ENCODE results near the gene ADGRG3.
"Not testable (repeated sequence)": the region's sequence is repeated elsewhere in the genome, so short reads cannot be mapped to it uniquely, and the experiment has no call there.

Gene ADGRG3

GRCh38 chr16:57700781-57701551 lies 32.9 kb downstream of the ADGRG3 start:
- H3K4me1 Mint-ChIP-seq, result no peaks in the 10 kb centered on the region

DNA sequence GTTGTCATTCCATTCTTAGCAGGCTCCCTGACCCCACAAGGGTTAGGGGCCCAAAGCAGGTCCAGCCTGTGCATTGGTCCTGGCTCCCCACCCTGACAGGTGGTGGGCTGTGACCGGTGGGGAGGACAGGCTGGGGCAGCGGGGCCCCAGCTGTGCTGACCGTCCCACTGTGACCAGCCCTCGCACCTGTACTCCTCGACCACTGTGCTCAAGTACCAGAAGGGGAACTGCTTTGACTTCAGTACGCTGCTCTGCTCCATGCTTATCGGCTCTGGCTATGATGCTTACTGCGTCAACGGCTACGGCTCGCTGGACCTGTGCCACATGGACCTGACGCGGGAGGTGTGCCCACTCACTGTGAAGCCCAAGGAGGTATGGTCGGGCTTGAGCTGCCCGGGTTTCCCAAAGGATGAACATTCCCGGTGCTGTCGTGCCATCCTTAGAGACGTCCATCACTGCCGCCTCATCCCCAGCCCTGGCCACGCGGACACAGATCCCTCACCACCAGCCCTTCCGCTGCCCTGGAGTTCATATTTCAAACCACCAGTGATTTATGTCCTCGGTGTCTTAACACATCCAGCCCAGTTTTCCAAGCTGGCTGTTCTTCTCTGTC lies 33.8 kb downstream of the ADGRG3 start:
- no peak overlapping the region for H3K27ac Mint-ChIP-seq
- peaks cover 16% of the 10 kb centered on the region for H3K27me3 Mint-ChIP-seq
- no peaks in the 10 kb centered on the region for H3K4me1 Mint-ChIP-seq
- H3K36me3 Mint-ChIP-seq, result no peaks in the 10 kb centered on the region
- H3K9me3 Mint-ChIP-seq, result peaks cover 17% of the 10 kb centered on the region
- no peak for ATAC-seq
- H3K4me3 Mint-ChIP-seq, result no peak overlapping the region

More at GRCh38 chr16:57700781-57701551, 32.9 kb downstream of the ADGRG3 start:
- Mint-ChIP-seq H3K27me3 (peaks cover 9% of the 10 kb centered on the region), H3K9me3 (peaks cover 9% of the 10 kb centered on the region), H3K27ac (no peak overlapping the region), H3K4me3 (no peak overlapping the region), H3K36me3 (no peaks in the 10 kb centered on the region)
- ATAC-seq, result no peak

DNA sequence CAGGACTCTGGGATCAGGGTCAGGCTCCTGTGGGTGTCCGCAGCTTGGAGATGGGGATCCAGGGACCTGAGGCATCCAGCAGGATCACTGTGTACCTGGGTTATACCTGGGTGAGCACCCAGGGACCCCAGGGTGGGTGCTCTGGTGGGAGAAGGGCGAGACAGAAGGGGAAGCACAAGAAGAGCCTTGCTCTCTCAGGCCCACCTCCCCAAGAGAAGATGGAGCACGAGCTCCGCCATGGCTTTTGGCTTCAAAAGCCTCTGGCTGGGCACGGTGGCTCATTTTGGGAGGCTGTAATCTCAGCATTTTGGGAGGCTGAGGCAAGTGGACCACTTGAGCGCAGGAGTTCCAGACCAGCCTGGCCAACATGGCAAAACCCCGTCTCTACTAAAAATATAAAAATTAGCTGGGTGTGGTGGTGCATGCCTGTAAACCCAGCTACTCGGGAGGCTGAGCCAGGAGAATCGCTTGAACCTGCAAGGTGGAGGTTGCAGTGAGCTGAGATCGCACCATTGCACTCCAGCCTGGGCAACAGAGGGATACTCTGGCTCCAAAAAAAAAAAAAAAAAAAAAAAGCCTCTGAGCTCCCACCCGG lies 35.4 kb downstream of the ADGRG3 start:
- H3K27ac Mint-ChIP-seq, result no peak overlapping the region
- no peak overlapping the region for H3K4me3 Mint-ChIP-seq
- no peaks in the 10 kb centered on the region for H3K36me3 Mint-ChIP-seq
- no peak for ATAC-seq
- peaks cover 18% of the 10 kb centered on the region for H3K9me3 Mint-ChIP-seq
- H3K4me1 Mint-ChIP-seq, result no peaks in the 10 kb centered on the region
- peaks cover 22% of the 10 kb centered on the region for H3K27me3 Mint-ChIP-seq

GRCh38 chr16:57704011-57704904 lies 36.2 kb downstream of the ADGRG3 start:
- Mint-ChIP-seq H3K27ac (no peak overlapping the region), H3K4me3 (no peak overlapping the region), H3K9me3 (peaks cover 18% of the 10 kb centered on the region), H3K27me3 (peaks cover 14% of the 10 kb centered on the region), H3K4me1 (no peaks in the 10 kb centered on the region), H3K36me3 (no peaks in the 10 kb centered on the region)
- no peak for ATAC-seq

- Mint-ChIP-seq H3K36me3 (no peaks in the 10 kb centered on the region), H3K4me1 (no peaks in the 10 kb centered on the region), H3K27me3 (peaks cover 14% of the 10 kb centered on the region), H3K27ac (no peak overlapping the region), H3K9me3 (peaks cover 18% of the 10 kb centered on the region), H3K4me3 (no peak overlapping the region)
- ATAC-seq, result no peak
These were observed 37.1 kb downstream of the ADGRG3 start for GRCh38 chr16:57704905-57705852.

DNA sequence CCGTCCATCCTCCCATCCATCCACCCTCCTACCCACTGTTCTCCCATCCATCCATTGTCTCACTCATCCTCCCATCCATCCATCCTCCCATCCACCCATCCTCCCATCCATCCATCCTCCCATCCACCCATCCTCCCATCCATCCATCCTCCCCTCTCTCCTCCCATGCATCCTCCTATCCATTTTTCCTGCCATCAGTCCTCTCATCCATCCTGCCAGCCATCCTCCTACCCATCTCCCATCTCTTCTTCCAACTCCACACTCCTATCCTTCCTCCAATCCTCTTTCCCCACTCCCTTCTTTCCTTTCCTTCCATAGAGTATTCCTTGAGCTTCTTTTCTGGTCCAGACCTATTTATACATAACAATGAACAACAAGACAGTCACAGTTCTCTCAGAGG lies 38.6 kb downstream of the ADGRG3 start:
- peaks cover 18% of the 10 kb centered on the region for H3K9me3 Mint-ChIP-seq
- H3K4me3 Mint-ChIP-seq, result no peak overlapping the region
- H3K27me3 Mint-ChIP-seq, result peaks cover 24% of the 10 kb centered on the region
- no peaks in the 10 kb centered on the region for H3K36me3 Mint-ChIP-seq
- no peak for ATAC-seq
- no peak overlapping the region for H3K27ac Mint-ChIP-seq
- no peaks in the 10 kb centered on the region for H3K4me1 Mint-ChIP-seq

DNA sequence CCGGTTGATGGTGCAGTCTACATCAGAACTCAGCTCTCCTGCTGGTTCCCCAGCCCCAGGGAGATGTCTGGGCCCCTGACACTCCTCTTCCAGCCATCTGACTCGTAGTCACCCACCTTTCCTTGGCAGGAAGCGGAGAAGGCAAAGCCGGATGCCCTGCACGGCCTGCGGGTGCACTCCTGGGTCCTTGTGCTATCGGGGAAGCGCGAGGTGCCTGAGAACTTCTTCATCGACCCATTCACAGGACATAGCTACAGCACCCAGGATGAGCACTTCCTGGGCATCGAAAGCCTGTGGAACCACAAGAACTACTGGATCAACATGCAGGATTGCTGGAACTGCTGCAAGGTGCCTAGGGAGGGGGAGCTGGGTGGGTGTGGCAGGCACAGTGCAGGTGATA lies 39.2 kb downstream of the ADGRG3 start:
- no peaks in the 10 kb centered on the region for H3K36me3 Mint-ChIP-seq
- no peak overlapping the region for H3K4me3 Mint-ChIP-seq
- H3K27me3 Mint-ChIP-seq, result peaks cover 27% of the 10 kb centered on the region
- ATAC-seq, result no peak
- peaks cover 18% of the 10 kb centered on the region for H3K9me3 Mint-ChIP-seq
- H3K4me1 Mint-ChIP-seq, result no peaks in the 10 kb centered on the region
- H3K27ac Mint-ChIP-seq, result no peak overlapping the region

DNA sequence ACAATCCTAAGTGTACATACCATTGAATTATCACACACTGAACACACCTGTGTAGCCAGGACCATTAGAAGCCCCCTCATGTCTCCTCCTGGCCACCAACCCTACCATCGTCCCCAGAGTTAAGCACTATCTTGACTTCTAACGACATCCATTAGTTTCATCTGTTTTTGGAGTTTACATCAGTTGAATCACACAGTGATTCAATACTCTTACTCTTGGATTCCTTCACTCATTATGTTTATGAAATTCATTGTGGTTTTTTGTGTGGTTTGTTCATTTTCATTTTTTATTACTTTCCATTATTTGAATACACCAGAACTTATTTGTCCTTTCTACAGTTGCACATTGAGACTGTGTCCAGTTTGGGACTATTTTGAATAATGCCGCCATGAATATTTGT lies 40.1 kb downstream of the ADGRG3 start:
- H3K4me1 Mint-ChIP-seq, result no peaks in the 10 kb centered on the region
- ATAC-seq, result no peak
- H3K36me3 Mint-ChIP-seq, result no peaks in the 10 kb centered on the region
- H3K9me3 Mint-ChIP-seq, result peaks cover 18% of the 10 kb centered on the region
- no peak overlapping the region for H3K27ac Mint-ChIP-seq
- peaks cover 36% of the 10 kb centered on the region for H3K27me3 Mint-ChIP-seq
- H3K4me3 Mint-ChIP-seq, result no peak overlapping the region

GRCh38 chr16:57709663-57710062 lies 41.6 kb downstream of the ADGRG3 start:
- ATAC-seq, result no peak
- H3K9me3 Mint-ChIP-seq, result peaks cover 18% of the 10 kb centered on the region
- H3K27ac Mint-ChIP-seq, result no peak overlapping the region
- no peaks in the 10 kb centered on the region for H3K4me1 Mint-ChIP-seq
- H3K36me3 Mint-ChIP-seq, result no peaks in the 10 kb centered on the region
- no peak overlapping the region for H3K4me3 Mint-ChIP-seq
- H3K27me3 Mint-ChIP-seq, result peaks cover 39% of the 10 kb centered on the region

- peaks cover 48% of the 10 kb centered on the region for H3K27me3 Mint-ChIP-seq
- H3K9me3 Mint-ChIP-seq, result peaks cover 6% of the 10 kb centered on the region
- ATAC-seq, result no peak
- no peak overlapping the region for H3K4me3 Mint-ChIP-seq
- H3K4me1 Mint-ChIP-seq, result no peaks in the 10 kb centered on the region
- no peaks in the 10 kb centered on the region for H3K36me3 Mint-ChIP-seq
- no peak overlapping the region for H3K27ac Mint-ChIP-seq
These were observed 43.2 kb downstream of the ADGRG3 start for GRCh38 chr16:57711346-57711745.

DNA sequence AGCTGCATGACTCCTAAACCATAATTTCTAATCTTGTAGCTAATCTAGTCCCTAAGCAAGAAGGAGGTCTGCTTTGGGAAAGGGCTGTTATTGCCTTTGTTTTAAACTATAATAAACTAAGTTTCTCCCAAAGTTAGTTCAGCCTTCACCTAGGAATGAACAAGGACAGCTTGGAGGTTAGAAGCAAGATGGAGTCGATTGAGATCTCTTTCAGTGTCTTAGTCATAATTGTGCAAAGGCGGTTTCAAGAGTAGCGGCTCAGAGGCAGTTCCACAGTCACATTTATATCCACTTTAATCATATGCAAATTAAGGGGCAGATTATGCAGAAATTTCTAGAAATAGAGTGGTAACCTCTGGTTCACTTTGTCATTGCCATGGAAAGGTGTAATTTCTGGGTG lies 43.9 kb downstream of the ADGRG3 start:
- H3K9me3 Mint-ChIP-seq, result no peaks in the 10 kb centered on the region
- no peaks in the 10 kb centered on the region for H3K36me3 Mint-ChIP-seq
- H3K4me1 Mint-ChIP-seq, result no peaks in the 10 kb centered on the region
- no peak overlapping the region for H3K27ac Mint-ChIP-seq
- peaks cover 47% of the 10 kb centered on the region for H3K27me3 Mint-ChIP-seq
- no peak for ATAC-seq
- no peak overlapping the region for H3K4me3 Mint-ChIP-seq

- not testable (repeated sequence) for H3K4me3 Mint-ChIP-seq, ATAC-seq, H3K27ac Mint-ChIP-seq, H3K9me3 Mint-ChIP-seq, H3K4me1 Mint-ChIP-seq, H3K36me3 Mint-ChIP-seq
- H3K27me3 Mint-ChIP-seq, result peaks cover 41% of the 10 kb centered on the region
These were observed 44.5 kb downstream of the ADGRG3 start for GRCh38 chr16:57712569-57712968.

DNA sequence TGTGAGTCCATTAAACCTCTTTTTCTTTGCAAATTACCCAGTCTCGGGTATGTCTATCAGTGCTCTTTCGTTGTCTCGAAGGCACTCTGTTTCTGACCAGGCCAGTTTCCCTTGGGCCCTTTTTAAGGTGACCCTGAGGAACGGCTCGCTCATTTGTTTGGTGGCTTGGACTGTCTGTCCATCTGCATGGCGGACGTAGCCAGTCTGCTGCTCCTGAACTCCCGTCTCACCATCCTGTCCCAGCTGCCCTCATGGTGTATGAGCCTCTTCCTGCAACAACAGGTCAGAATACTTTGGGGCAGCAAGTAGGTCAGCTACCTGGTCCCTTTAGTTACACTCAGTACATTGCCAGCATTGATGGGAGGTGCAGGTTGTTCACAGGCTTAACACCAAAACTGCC lies 45.5 kb downstream of the ADGRG3 start:
- H3K36me3 Mint-ChIP-seq, result no peaks in the 10 kb centered on the region
- H3K27ac Mint-ChIP-seq, result no peak overlapping the region
- H3K9me3 Mint-ChIP-seq, result no peaks in the 10 kb centered on the region
- H3K4me3 Mint-ChIP-seq, result no peak overlapping the region
- ATAC-seq, result no peak
- no peaks in the 10 kb centered on the region for H3K4me1 Mint-ChIP-seq
- peaks cover 50% of the 10 kb centered on the region for H3K27me3 Mint-ChIP-seq

DNA sequence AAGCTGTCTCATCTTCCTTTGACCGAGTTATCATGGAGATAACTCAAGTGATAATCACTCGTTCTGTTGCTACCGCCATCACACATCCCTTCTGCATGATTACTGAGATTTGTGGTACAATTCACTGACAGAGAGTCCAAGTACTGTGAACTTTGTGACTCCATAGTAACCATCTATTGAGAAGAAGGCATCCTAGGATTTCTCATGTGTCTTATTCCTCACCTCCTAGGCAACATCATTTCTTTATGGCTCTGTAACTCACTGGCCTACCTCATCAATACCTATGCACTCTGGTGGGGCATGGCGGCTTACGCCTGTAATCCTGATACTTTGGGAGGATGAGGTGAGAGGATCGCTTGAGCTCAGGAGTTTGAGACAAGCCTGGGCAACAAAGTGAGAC lies 45.9 kb downstream of the ADGRG3 start:
- Mint-ChIP-seq H3K9me3 (no peaks in the 10 kb centered on the region), H3K27ac (no peak overlapping the region), H3K4me1 (no peaks in the 10 kb centered on the region), H3K4me3 (no peak overlapping the region), H3K27me3 (peaks cover 50% of the 10 kb centered on the region), H3K36me3 (no peaks in the 10 kb centered on the region)
- ATAC-seq, result no peak
